Fibroblast of skin of back (primary cell): ENCODE data around the gene PLEKHM1.

Source experiments
- DNase-seq: peaks from one replicate; pipeline ENCODE4 v3.0.0-alpha.2; 2013

PLEKHM1 gene

DNA sequence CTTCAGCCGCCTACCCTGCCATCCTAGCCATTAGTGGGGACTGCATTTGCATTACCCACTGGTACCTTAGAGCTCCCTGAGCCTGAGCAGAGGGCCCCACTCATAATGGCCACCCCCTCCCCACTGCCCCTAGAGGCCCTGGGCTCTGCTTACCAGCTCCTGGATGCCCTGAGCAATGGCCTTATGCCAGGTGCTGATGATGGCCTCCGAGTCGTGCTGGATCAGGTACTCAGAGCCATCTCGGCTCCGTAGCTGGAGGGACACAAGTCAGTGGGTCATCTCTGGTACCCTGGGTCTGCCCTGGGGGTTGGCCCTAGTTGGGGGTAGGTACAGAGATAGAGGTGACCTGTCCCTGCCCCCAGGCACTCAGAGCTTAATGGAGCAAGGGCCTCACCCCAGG, 92.7 kb downstream of the PLEKHM1 start:
- DNase-seq = no peak

GRCh38 chr17:45396496-45397205, 93.9 kb downstream of the PLEKHM1 start:
- no peak for DNase-seq

GRCh38 chr17:45395569-45396415, 94.7 kb downstream of the PLEKHM1 start:
- DNase-seq = no peak

DNA sequence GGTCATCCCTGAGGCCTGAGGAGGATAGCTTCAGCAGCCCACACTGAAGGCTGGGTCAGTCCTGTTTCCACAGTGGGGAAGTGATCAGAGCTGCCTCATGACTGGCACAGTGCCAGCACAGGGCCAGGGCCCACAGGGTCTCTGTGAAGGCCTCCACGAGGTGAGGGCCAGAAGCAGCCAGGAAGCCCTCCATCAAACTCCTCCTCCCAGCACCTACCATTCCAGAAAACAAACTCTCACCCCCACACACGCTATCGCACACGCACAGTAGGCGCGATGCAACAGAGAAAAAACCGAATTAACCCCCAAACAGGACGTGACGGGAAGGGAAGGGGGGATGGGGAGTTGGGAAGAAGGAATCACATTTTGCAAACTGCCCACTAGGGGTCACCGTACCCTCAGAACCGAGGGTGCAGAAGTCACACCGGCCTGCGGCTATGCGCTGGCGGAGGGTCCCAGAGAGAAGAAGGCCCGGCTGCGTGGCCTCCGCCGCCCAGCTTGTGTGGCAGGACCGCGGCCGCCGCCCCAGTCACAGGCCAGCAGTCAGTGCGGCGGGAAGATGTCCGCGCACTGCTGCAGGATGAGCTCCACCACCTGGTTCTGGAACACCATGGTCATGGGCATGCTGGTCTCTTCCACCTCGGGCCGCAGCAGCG, 95.5 kb downstream of the PLEKHM1 start:
- DNase-seq = peak; percentile 83

DNA sequence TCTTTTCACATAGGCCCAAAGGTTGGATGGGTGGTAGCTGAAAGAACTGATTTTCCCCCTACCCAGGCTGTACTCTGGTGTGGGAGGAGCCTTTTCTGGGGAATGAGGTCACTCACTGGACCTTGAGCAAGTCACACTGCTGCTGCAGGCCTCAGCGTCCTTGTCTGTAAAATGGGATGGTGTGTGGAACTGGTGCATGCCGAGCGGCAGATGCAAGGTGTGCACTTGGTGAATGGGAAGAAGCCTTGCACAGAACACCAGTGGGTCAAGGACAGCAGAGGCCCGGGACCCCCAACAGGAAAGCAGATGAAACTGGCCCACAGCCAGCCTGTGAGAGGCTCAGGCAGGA, 96.0 kb downstream of the PLEKHM1 start:
- no peak for DNase-seq

GRCh38 chr17:45394091-45394490, 96.4 kb downstream of the PLEKHM1 start:
- DNase-seq = no peak

- DNase-seq = no peak
These were observed 97.1 kb downstream of the PLEKHM1 start for GRCh38 chr17:45393411-45393810.

DNA sequence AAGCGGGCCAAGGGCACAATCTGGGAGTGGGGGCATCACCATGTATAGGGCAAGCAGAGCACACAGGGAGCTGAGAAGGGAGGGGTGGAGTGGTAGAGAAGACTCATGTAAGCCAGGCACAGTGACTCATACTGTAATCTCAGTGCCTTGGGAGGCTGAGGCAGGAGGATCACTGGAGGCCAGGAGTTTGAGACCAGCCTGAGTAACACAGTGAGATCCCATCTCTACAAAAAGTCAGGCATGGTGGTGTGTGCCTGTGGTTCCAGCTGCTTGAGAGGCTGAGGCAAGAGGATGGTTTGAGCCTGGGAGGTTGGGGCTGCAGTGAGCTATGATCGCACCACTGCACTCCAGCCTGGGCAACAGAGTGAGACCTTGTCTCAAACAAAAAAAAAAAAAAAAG, 98.6 kb downstream of the PLEKHM1 start:
- DNase-seq = no peak

DNA sequence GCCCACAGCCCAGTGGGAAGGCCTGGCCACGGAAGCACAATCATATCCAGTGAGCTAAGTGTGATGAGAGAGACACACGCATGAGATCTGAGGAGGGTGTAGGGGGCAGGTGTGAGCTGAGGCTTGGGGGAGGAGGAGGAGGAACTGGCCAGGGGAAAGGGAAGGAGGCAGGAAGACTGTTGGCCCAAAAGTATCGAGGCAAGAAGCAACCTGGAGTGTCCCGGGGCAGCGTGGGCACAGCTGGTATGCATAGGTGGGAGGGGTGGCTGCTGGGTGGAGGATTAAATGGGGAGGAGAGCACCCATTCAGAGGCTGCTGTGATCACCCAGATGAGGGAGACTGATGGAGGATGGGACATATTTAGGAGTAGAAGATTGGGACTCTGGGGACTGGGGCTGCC, 99.2 kb downstream of the PLEKHM1 start:
- DNase-seq = no peak

DNA sequence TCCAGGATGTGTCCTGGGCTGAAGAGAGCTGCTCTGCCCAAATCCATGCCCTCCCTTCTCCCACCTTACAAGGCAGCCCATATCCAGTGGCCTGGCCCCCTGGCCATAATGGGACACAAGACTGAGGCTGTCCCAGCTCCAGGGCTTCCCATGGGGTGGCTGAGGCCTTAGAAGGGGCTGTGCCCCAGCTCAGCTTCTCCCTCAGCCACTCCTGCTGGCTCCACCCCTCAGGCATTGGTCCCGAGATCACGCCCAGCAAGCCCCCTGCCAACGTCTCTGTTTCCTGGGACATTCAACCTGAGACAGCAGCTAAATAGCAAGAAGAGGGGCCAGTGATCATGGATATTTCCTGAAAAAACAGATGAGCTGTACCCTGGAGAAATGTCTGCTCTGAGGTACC, 101.2 kb downstream of the PLEKHM1 start:
- no peak for DNase-seq

GRCh38 chr17:45388604-45389325, 101.8 kb downstream of the PLEKHM1 start:
- peak; percentile 53 for DNase-seq

GRCh38 chr17:45387739-45388138, 102.8 kb downstream of the PLEKHM1 start:
- DNase-seq = no peak

DNA sequence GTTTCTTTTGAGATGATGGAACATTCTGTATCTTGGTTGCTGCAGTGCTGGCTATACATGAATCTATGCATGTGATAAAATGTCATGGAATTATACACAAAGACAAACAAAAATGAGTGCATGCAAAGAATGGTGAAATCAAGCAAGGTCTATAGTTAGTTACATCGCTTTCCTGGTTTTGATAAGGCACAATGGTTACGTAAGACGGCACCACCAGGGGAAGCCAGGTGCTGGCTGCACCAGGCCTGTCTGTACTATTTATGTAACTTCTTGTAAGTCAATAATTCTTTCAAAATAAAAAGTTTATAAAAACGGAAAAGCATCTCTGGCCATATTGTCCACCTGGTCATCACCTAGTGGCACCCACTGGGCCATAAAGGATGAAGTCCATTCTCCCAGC, 104.3 kb downstream of the PLEKHM1 start:
- no peak for DNase-seq
